Ureter (tissue), 1 donor: ENCODE measurements around the gene WNT3A. TPM values are rescaled to one million over a fixed set of nuclear protein-coding genes. Genes with fewer than 3 reads are reported as not detected.

Experiments
- DNase-seq: peaks from one replicate; pipeline ENCODE4 v3.0.0-alpha.2; 2020; ENCODE audit warnings: low spot score
- total RNA-seq: library from RNA; stranded (reverse); gene quantifications from one replicate; pipeline ENCODE4 v1.2.4, GENCODE V29; 2023
- donor health status: DM: yes; HTN: yes; CAD: no.

Gene WNT3A
- total RNA-seq, 1 donor from 2014 or later = 0.21 TPM

- no peak for DNase-seq
Measured at GRCh38 chr1:228031276-228031995, 24.6 kb downstream of the WNT3A start.

- no peak for DNase-seq
Measured at GRCh38 chr1:228032041-228032440, 25.2 kb downstream of the WNT3A start.

- no peak for DNase-seq
Measured at GRCh38 chr1:228033376-228033775, 26.6 kb downstream of the WNT3A start.

GRCh38 chr1:228034954-228035837 is 28.4 kb downstream of the WNT3A start:
- no peak for DNase-seq

- no peak for DNase-seq
Measured at GRCh38 chr1:228035844-228036243, 29.0 kb downstream of the WNT3A start.

- no peak for DNase-seq
Measured at GRCh38 chr1:228036701-228037231, 30.0 kb downstream of the WNT3A start.

- peak; percentile 42 for DNase-seq
Measured at GRCh38 chr1:228037401-228038386, 30.9 kb downstream of the WNT3A start.

GRCh38 chr1:228038387-228039005 is 31.7 kb downstream of the WNT3A start:
- peak; percentile 32 for DNase-seq

- peak; percentile 26 for DNase-seq
Measured at GRCh38 chr1:228039006-228039903, 32.5 kb downstream of the WNT3A start.

GRCh38 chr1:228039986-228040385 is 33.2 kb downstream of the WNT3A start:
- peak; percentile 28 for DNase-seq

- peak; percentile 18 for DNase-seq
Measured at GRCh38 chr1:228041316-228041715, 34.5 kb downstream of the WNT3A start.

- DNase-seq = no peak
Measured at GRCh38 chr1:228042508-228042907, 35.7 kb downstream of the WNT3A start.

- peak; percentile 22 for DNase-seq
Measured at GRCh38 chr1:228043281-228043848, 36.6 kb downstream of the WNT3A start.

GRCh38 chr1:228044961-228045360 is 38.2 kb downstream of the WNT3A start:
- DNase-seq = no peak

- no peak for DNase-seq
Measured at GRCh38 chr1:228045405-228045804, 38.6 kb downstream of the WNT3A start.

- DNase-seq = no peak
Measured at GRCh38 chr1:228045871-228046270, 39.1 kb downstream of the WNT3A start.

- no peak for DNase-seq
Measured at GRCh38 chr1:228046421-228047182, 39.8 kb downstream of the WNT3A start.

- DNase-seq = no peak
Measured at GRCh38 chr1:228047183-228047466, 40.3 kb downstream of the WNT3A start.

- DNase-seq = no peak
Measured at GRCh38 chr1:228048120-228048519, 41.3 kb downstream of the WNT3A start.
